ENCODE measurements around the gene RAB40B.
"Not testable (repeated sequence)": the region's sequence is repeated elsewhere in the genome, so short reads cannot be mapped to it uniquely, and the experiment has no call there.

Gene RAB40B, protein sequence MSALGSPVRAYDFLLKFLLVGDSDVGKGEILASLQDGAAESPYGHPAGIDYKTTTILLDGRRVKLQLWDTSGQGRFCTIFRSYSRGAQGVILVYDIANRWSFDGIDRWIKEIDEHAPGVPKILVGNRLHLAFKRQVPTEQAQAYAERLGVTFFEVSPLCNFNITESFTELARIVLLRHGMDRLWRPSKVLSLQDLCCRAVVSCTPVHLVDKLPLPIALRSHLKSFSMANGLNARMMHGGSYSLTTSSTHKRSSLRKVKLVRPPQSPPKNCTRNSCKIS

DNA sequence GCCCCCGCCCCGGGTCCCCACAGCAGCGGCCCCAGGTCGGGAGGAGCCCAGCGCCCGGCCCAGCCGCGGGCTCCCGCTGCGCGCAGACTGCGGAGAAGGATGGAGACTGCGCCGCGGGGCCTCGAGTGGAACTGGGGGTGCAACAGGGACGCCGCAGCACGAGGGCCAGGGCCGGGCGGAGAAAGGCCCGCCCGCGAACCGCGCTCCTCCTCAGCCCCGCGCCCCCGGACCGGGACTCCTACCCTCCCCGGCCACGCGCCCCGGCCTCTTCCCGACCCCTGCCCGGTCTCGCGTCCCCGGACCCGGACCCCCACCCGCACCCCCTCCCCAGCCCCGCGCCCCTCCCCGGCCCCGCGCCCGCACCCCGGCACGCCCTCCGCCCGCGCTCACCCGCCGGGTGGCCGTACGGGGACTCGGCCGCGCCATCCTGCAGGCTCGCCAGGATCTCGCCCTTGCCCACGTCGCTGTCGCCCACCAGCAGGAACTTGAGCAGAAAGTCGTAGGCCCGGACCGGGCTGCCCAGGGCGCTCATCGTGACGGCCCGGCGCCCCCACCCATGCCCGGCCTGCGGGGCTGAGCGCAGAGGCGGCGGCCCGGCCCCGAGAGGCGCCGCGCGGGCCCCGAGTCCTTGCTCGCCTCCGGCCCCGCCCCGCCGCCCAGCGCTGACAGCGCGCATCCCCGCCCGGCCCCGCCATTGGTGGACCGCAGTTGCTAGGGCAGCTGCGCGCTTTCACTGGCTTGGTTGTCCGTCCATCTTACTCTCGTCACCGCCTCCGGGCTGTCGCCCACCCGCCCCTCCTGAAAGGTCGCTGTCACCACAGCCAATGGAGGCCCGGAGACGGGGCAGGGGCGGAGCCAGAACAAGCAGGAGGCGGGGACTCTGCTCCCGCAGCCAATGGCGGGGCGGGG is at the start of gene RAB40B:
TSS of gene RAB40B (minus strand) at position 634 of the 909 bp plus-strand sequence. CDS start at position 532, 102 bp downstream.
- DNase-seq (peak; percentile 99), ATAC-seq (peak; percentile 98)
- H3K4me3 Mint-ChIP-seq = peak within 1 kb of the TSS; percentile 78 to 88
- peaks cover 8 to 11% of the 10 kb centered on the region in 2 donors for H3K9me3 Mint-ChIP-seq
- peak within 1 kb of the TSS in 1 of 2 donors; percentile 59 for H3K27ac Mint-ChIP-seq
- peaks cover 12% of the 10 kb centered on the region for H3K27me3 Mint-ChIP-seq
- H3K4me1 Mint-ChIP-seq = peaks cover 18% of the 10 kb centered on the region

DNA sequence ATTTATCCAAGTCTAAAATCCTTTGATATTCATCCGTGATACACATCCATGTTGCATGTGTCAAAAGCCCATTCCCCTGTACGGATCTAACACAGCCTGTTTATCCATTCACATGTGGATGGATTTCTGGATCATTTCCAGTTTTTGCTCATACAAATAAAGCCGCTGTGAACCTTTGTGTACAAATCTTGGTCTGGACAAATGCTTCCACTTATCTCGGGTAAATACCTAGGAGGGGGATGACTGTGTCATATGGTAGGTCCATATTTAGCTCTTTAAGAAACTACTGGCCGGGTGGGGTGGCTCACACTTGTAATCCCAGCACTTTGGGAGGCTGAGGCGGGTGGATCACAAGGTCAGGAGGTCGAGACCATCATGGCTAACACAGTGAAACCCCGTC is 47.0 kb upstream of the RAB40B start:
- Mint-ChIP-seq H3K4me3 (no peak overlapping the region), H3K27ac (no peak overlapping the region), H3K27me3 (no peaks in the 10 kb centered on the region), H3K4me1 (no peaks in the 10 kb centered on the region), H3K9me3 (peaks cover 14 to 16% of the 10 kb centered on the region in 2 donors)
- no peak for DNase-seq
- ATAC-seq = no peak

DNA sequence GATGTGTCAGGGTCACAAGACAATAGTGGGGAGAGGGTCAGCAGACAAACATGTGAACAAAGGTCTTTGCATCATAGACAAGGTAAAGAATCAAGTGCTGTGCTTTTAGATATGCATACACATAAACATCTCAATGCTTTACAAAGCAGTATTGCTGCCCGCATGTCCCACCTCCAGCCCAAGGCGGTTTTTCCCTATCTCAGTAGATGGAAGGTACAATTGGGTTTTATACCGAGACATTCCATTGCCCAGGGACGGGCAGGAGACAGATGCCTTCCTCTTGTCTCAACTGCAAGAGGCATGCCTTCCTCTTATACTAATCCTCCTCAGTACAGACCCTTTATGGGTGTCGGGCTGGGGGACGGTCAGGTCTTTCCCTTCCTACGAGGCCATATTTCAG is 46.2 kb upstream of the RAB40B start:
- H3K9me3 Mint-ChIP-seq = peaks cover 16 to 19% of the 10 kb centered on the region in 2 donors
- not testable (repeated sequence) for DNase-seq, H3K4me1 Mint-ChIP-seq, H3K4me3 Mint-ChIP-seq, H3K27ac Mint-ChIP-seq, H3K27me3 Mint-ChIP-seq, ATAC-seq

DNA sequence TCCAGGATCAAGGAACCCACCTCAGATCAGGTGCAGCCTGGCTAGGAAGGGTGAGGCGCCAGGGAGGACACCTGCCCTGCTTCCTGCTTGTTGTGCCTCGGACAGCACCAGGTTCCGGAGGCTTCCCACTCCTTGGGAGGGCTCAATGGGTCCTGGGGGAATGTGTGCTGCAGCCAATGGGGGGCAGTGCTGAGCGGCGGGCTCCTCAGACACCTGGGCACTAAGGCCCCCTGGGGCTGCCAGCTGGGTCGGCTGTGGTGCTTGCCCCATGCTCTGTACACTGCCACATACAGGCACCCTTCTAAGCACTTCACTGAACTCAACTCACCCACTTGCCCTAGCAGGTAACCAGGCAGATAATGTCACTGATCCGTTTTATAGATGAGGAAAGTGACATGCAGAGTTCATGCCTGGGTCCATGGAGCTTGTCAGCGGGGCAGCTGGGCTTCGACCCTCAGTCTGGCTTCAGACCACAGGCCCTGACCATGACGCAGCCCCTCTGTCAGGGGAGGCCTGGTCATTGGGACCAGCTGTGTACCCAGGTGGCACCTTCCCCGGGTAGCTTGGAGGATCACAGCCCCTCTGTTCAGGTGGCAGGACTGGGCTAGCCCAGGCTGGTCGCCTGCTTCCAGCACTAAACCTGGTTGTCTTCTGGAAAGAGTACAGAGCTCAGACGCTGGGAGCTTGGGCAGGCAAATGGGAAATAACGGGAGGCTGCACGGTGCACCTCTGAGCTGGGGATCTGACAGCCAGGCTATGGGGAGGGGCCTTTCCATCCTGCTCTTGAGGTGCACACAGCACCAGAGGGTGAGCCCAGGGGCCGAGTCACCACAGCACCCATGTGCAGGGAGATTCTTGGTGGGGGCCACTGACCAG is 45.1 kb upstream of the RAB40B start:
- Mint-ChIP-seq H3K27me3 (no peaks in the 10 kb centered on the region), H3K4me3 (no peak overlapping the region), H3K4me1 (no peaks in the 10 kb centered on the region), H3K27ac (no peak overlapping the region), H3K9me3 (peaks cover 16 to 19% of the 10 kb centered on the region in 2 donors)
- DNase-seq (no peak), ATAC-seq (no peak)

DNA sequence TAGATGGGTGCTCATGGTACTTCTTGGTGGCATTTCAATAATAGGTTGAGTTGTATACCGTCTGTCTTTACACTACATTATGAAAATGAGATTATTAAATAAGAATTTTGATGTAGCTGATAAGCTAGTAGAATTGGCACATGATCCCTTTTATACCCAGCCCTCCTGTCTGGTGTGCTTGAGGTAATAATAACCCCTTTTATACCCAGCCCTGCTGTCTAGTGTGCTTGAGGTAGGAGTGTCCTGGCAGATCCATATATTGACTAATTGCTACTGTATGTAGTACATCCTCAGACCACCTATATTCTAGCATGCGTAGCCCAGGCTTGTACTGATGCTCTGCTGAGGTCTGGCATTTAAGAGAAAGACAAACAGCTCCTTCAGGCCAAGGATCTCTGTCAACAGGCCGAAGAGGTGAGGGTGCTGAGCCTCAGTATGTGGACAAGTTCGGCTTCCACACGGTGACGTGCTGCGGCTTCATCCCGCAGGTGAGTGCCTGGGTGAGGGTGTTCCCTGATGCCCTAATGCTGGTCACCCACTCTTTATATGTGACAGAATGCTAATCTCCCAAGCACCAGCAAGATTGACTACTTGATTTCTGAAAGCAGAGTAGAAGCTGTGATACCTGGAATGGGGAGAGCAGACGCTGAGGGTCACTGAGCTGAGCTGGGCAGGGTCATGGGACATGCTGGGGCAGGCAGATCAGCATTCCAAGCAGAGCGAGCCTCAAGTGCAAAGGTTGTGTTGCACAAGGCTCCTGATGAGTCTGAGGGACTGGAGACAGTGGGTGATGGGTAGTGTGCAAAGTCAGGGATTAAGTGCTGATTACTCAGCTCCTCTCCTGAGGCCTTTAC is 42.6 kb upstream of the RAB40B start:
- no peak for ATAC-seq
- no peak for DNase-seq
- H3K4me1 Mint-ChIP-seq = peaks cover 4% of the 10 kb centered on the region
- no peak overlapping the region for H3K4me3 Mint-ChIP-seq
- peaks cover 12 to 15% of the 10 kb centered on the region in 2 donors for H3K9me3 Mint-ChIP-seq
- peaks cover 4% of the 10 kb centered on the region for H3K27me3 Mint-ChIP-seq
- H3K27ac Mint-ChIP-seq = peak overlapping the region in 1 of 2 donors; percentile 23

DNA sequence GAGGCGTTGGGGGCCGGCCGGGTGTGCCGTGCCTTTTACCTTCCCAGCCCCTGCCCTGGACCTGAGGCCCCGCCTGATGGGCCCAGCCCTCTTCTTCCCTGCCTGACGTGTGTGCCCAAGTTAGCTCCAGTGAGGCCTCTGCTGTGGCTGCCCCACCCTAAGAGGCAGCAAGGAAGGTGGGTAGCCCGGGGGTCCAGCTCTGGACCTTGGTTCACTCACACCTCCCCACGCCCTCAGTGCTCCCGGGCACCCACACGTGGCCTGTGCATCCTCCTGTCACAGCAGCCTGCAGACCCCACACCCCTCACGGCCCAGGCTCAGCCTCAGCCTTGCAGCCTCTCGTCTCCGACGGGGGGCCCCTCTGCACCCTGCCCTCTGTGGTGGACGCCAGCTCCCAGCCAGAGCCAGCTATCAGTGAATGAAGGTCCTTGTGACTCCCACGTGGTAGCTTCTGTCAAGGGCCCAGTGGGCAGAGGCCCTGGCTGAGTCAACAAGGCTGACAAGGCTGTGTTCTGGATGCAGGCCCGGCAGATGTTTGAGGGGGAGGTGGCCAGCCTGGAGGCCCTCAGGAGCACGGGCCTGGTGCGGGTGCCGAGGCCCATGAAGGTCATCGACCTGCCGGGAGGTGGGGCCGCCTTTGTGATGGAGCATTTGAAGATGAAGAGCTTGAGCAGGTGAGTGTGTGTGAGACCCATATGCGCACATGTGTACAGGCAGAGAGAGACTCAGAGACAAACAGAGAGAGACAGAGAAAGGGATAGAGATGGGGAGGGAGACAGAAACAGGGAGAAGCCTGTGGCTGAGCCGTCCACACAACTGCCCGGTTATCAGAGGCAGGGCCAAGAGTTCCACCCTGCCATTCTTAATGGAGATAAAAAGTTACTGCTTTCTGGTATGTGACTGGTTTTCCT is 39.7 kb upstream of the RAB40B start:
- Mint-ChIP-seq H3K4me3 (no peak overlapping the region), H3K4me1 (peaks cover 8% of the 10 kb centered on the region), H3K9me3 (peaks cover 15 to 18% of the 10 kb centered on the region in 2 donors), H3K27ac (no peak overlapping the region), H3K27me3 (peaks cover 6% of the 10 kb centered on the region)
- DNase-seq (no peak), ATAC-seq (peak; percentile 11)

DNA sequence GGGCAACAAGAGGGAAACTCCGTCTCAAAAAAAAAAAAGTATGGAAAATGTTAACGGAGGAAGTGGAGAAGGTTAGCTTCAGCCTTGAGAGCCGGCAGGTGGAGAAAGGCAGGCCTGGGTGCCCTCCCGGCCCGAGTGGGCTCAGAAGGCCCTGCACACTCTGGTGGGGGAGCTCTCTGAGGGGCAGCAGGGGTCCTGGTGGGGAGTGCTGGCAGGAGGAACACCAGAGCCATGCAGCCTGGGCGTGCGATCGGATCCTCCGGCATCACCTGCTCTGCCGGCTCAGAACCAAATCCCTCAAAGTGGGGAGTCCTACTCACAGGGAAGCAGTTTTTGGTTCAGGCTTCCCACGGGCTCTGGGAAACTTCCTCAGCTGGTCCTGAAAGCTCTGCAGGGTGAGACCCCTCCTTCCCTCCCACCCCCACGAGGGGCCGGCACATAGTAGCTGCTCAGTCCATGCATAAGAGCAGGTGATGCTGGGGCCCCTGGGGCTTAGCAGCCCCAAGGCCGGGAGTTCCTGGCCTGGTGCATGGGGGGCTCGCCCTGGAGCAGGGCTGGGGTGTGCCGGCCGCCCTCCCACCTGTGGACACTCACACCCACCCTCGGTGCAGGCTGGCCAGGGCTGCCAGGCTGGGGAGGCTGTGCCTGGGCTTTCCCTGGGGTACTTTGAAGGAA is 38.1 kb upstream of the RAB40B start:
- Mint-ChIP-seq H3K27me3 (peaks cover 6% of the 10 kb centered on the region), H3K4me3 (no peak overlapping the region), H3K27ac (no peak overlapping the region), H3K4me1 (peaks cover 8% of the 10 kb centered on the region), H3K9me3 (peaks cover 21 to 22% of the 10 kb centered on the region in 2 donors)
- no peak for ATAC-seq
- no peak for DNase-seq

DNA sequence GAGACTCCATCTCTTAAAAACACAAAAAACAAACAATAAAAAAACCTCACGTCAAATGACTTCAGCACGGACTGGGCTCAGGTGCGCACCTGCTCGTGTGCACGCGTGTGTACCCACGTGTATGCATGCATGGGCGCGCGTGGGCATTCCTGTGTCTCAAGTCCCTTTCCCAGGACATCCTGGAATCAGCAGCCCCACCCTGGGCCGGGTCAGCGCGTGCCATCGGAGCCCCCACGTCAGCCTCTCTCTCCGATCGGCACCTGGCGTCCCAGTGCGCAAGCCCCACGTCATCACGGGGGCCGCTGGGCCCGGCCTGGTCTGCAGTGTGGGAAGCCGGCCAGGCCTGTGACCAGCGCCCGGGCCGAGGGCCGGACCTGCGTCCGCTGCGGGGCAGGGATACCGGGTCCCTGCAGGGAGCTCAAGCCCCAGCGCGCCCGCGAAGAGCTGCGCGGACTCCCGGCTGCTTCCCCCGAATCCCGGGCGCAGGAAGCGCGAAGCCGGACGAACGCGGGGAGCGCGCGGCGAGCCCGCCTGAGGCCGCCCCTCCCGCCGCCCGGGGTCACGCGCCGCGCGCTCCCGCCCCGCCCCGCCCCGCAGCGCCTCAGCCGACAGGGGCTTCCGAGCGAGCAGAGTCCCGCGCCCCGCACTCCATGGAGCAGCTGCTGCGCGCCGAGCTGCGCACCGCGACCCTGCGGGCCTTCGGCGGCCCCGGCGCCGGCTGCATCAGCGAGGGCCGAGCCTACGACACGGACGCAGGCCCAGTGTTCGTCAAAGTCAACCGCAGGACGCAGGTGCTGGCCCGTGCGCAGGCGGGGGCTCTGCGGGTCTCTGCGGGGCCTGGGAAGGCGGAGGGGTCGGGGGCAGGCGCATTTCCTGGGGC is 36.7 kb upstream of the RAB40B start, which contains the start of gene FN3K:
TSS of gene FN3K (plus strand) at position 629 of the 880 bp plus-strand sequence. CDS start at position 651, 22 bp downstream.
- no peak within 1 kb of the TSS for H3K27ac Mint-ChIP-seq
- peak; percentile 77 for ATAC-seq
- peak in 1 of 2 donors; percentile 25 for DNase-seq
- peaks cover 8% of the 10 kb centered on the region for H3K4me1 Mint-ChIP-seq
- peaks cover 11 to 14% of the 10 kb centered on the region in 2 donors for H3K9me3 Mint-ChIP-seq
- peaks cover 6% of the 10 kb centered on the region for H3K27me3 Mint-ChIP-seq
- peak within 1 kb of the TSS; percentile 62 to 71 for H3K4me3 Mint-ChIP-seq

DNA sequence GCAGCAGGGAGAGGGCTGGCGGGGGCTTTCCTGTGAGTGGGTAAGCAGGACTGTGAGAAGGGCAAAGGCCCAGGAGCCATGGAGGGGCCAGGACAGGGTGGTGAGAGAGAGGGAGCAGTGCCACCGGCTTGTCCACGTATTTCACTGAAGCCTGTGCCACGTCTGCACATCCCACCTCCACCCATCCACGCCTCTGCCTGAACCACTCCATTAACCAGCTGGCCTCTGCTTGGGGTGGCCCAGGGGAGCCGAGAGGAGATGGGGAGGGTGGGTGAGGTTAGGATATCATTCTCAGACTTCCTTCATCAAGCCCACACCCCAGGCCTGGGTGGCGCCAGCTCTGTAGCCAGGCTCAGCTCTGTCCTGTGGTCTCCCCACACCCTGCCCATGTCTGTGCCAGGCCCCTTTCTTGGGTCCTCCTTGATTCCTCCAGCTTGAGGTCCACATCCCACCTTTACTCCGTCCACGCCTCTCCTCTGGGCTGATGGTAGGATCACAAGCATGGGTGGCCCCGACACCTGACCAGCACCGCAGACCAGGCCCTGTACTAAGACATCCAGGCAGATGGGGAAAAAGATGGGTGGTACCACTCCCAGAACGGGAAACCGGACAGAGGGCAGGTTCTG is 33.7 kb upstream of the RAB40B start:
- DNase-seq (no peak), ATAC-seq (no peak)
- peaks cover 6% of the 10 kb centered on the region for H3K27me3 Mint-ChIP-seq
- H3K4me3 Mint-ChIP-seq = no peak overlapping the region
- peaks cover 7 to 14% of the 10 kb centered on the region in 2 donors for H3K9me3 Mint-ChIP-seq
- H3K4me1 Mint-ChIP-seq = peaks cover 8% of the 10 kb centered on the region
- H3K27ac Mint-ChIP-seq = peak overlapping the region in 1 of 2 donors; percentile 95

DNA sequence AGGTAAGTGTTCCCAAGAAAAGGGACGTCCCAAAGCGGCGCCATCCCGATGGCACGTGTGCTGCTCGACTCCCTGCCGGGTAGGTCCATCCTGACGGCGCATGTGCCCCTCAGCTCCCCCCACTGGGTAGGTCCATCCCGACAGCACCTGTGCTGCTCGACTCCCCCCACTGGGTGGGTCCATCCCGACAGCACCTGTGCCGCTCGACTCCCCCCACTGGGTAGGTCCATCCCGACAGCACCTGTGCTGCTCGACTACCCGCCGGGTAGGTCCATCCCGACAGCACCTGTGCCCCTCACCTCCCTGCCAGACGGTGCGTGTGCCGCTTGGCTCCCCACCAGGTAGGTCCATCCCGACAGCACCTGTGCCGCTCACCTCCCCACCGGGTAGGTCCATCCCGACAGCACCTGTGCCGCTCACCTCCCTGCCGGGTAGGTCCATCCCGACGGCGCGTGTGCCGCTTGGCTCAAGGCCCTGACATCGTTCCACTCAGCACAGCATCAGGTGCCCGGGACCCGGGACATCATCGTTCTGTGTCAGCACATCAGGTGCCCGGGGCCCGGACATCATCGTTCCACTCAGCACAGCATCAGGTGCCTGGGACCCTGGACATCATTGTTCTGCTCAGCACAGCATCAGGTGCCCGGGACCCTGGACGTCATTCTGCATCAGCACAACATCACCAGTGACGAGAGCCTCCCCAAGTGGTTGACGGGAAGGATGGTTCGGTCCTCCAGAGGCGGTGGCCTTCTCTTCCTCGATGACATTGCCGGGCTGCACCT is 31.2 kb upstream of the RAB40B start:
- no peak overlapping the region for H3K4me3 Mint-ChIP-seq
- DNase-seq (no peak), ATAC-seq (peak; percentile 40)
- H3K27ac Mint-ChIP-seq = peak overlapping the region in 1 of 2 donors; percentile 48
- H3K27me3 Mint-ChIP-seq = no peaks in the 10 kb centered on the region
- H3K9me3 Mint-ChIP-seq = peaks cover 7 to 14% of the 10 kb centered on the region in 2 donors
- no peaks in the 10 kb centered on the region for H3K4me1 Mint-ChIP-seq

DNA sequence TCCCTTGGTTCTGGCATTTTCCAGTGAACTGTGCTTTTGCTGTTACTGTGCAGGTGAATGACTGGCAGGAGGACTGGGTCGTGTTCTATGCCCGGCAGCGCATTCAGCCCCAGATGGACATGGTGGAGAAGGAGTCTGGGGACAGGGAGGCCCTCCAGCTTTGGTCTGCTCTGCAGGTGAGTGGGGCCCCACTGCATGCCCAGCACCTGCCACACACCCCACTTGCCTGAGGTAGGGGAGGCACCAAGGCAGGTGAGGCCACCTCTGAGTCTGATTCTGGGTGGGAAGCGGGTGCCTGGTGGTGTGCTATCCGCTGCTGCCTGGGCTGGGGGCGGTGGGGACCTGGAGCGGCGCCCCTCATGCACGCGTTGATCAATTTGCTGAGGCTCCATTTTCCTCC is 27.9 kb upstream of the RAB40B start:
- no peak overlapping the region for H3K27ac Mint-ChIP-seq
- ATAC-seq (no peak), DNase-seq (no peak)
- H3K4me3 Mint-ChIP-seq = no peak overlapping the region
- H3K4me1 Mint-ChIP-seq = no peaks in the 10 kb centered on the region
- H3K27me3 Mint-ChIP-seq = no peaks in the 10 kb centered on the region
- H3K9me3 Mint-ChIP-seq = no peaks in the 10 kb centered on the region

Data from stimulated activated naive CD8-positive, alpha-beta T cell treated with anti-CD3 and anti-CD28 coated beads, Interleukin-15, amount 100 ng/mL, for 72 hours (primary cell).